CD4-positive, alpha-beta T cell treated with Interferon alpha-2 for 1 hour (primary cell): Measurements from ENCODE around the gene NME7.

ENCODE experiments used
- DNase-seq, 2 donors: peaks; one replicate each; pipeline ENCODE4 v3.0.0-alpha.2; 2020 to 2022

NME7 gene

GRCh38 chr1:169121146-169121923, 246.3 kb downstream of the NME7 start:
- no peak for DNase-seq

GRCh38 chr1:169120066-169120465, 247.5 kb downstream of the NME7 start:
- DNase-seq: no peak

GRCh38 chr1:169119405-169119804, 248.2 kb downstream of the NME7 start:
- DNase-seq: no peak

GRCh38 chr1:169118227-169118626, 249.4 kb downstream of the NME7 start:
- no peak for DNase-seq

- no peak for DNase-seq
These were observed 250.0 kb downstream of the NME7 start for GRCh38 chr1:169117599-169117998.

- DNase-seq: no peak
These were observed 250.6 kb downstream of the NME7 start for GRCh38 chr1:169117014-169117413.

- DNase-seq: no peak
These were observed 251.6 kb downstream of the NME7 start for GRCh38 chr1:169115891-169116585.

GRCh38 chr1:169113613-169114119, 253.9 kb downstream of the NME7 start:
- no peak for DNase-seq

- DNase-seq: no peak
These were observed 255.4 kb downstream of the NME7 start for GRCh38 chr1:169112241-169112640.

GRCh38 chr1:169111472-169111871, 256.1 kb downstream of the NME7 start:
- no peak for DNase-seq

- DNase-seq: no peak
These were observed 256.7 kb downstream of the NME7 start for GRCh38 chr1:169110689-169111447.

GRCh38 chr1:169110236-169110635, 257.4 kb downstream of the NME7 start:
- no peak for DNase-seq

- no peak for DNase-seq
These were observed 257.9 kb downstream of the NME7 start for GRCh38 chr1:169109561-169110134.

GRCh38 chr1:169108863-169109560, 258.6 kb downstream of the NME7 start:
- DNase-seq: no peak

- DNase-seq: no peak
These were observed 259.4 kb downstream of the NME7 start for GRCh38 chr1:169108223-169108622.

- no peak for DNase-seq
These were observed 259.9 kb downstream of the NME7 start for GRCh38 chr1:169107603-169108208.

GRCh38 chr1:169106921-169107602, 260.5 kb downstream of the NME7 start:
- no peak for DNase-seq

GRCh38 chr1:169106095-169106920, 261.3 kb downstream of the NME7 start, which contains the start of gene ATP1B1:
Gene ATP1B1, plus strand, starts transcription at chr1:169106690. Its CDS starts 140 bp downstream, at chr1:169106830.
- DNase-seq: peak; percentile 73 to 86

GRCh38 chr1:169105434-169106094, 262.0 kb downstream of the NME7 start:
- peak in 1 of 2 donors; percentile 45 for DNase-seq

GRCh38 chr1:169105087-169105433, 262.5 kb downstream of the NME7 start:
- no peak for DNase-seq
